Uterus (tissue), 4 donors: ENCODE data around the gene LSAMP. TPM values are rescaled to one million over a fixed set of nuclear protein-coding genes. Genes with fewer than 3 reads are reported as not detected.

Experiments
- DNase-seq, 2 donors: peaks; one replicate each; pipeline ENCODE4 v3.0.0-alpha.2; 2019 to 2020
- H3K27ac ChIP-seq, 2 donors: fragments of 200-600 bp; sonication (generic); 1 replicate in 1 of 2; 2 replicates in 1 of 2; pipeline ENCODE4 v1.5.1; 2016 to 2018
- H3K27me3 ChIP-seq, 2 donors: fragments of 200-600 bp; sonication (generic); one replicate each; pipeline ENCODE4 v1.5.1; 2018 to 2019; ENCODE audit warnings: control low read depth in 1 of 2
- H3K36me3 ChIP-seq, 2 donors: fragments of 200-600 bp; sonication (generic); one replicate each; pipeline ENCODE4 v1.5.1; 2019; ENCODE audit warnings: control low read depth in 1 of 2
- H3K4me1 ChIP-seq, 2 donors: fragments of 200-600 bp; sonication (generic); one replicate each; pipeline ENCODE4 v1.5.1; 2018 to 2019; ENCODE audit warnings: control low read depth in 1 of 2
- H3K4me3 ChIP-seq, 2 donors: fragments of 200-600 bp; sonication (generic); 1 replicate in 1 of 2; 2 replicates in 1 of 2; pipeline ENCODE4 v1.5.1; 2018 to 2019; ENCODE audit warnings: mild to moderate bottlenecking in 1 of 2
- H3K9me3 ChIP-seq, 2 donors: fragments of 200-600 bp; sonication (generic); one replicate each; pipeline ENCODE4 v1.5.1; 2019; ENCODE audit warnings: control low read depth in 1 of 2
- CTCF ChIP-seq, 4 experiments: fragments of 200-600 bp in 2 of 4; fragments of 450-650 bp in 2 of 4; sonication (generic) in 2 of 4; IDR thresholded peaks; one replicate each; pipeline ENCODE4 v1.5.1; 2016 to 2019; ENCODE audit warnings: antibody characterized with exemption in 4 of 4, mild to moderate bottlenecking in 2 of 4, moderate library complexity in 1 of 4
- POLR2A ChIP-seq, 2 donors: fragments of 450-650 bp; IDR thresholded peaks; one replicate each; pipeline ENCODE4 v1.6.1; 2016; ENCODE audit warnings: antibody characterized with exemption in 2 of 2, mild to moderate bottlenecking in 1 of 2, moderate library complexity in 1 of 2
- intact Hi-C: fragments of 100-400 bp; cut with DNase I; formaldehyde crosslinking; loops from one replicate; pipeline ENCODE4 v1.15.1; 2023; ENCODE audit warnings: low total_unique reads
- total RNA-seq, 4 donors: library from RNA; depleted of rRNA in 3 of 4; stranded (reverse); fragments of >200 nt in 3 of 4; gene quantifications; one replicate each; pipeline versions ENCODE4 v1.1.0 to v1.2.4, GENCODE V29; 2014 to 2023
- donor health status: DM: yes; HTN: yes; CAD: no.

Gene LSAMP
- total RNA-seq, 4 donors from 2014 or later, result 0.26 to 25.8 (median 1.8) TPM

GRCh38 chr3:115974940-115975339, 470.3 kb downstream of the LSAMP start:
- no peak for TF ChIP-seq CTCF (IDR thresholded peaks at IDR 0.05)
- TF ChIP-seq POLR2A (IDR thresholded peaks at IDR 0.05), result no peak
- Histone ChIP-seq H3K4me1 (no peaks in the 10 kb centered on the region), H3K36me3 (no peaks in the 10 kb centered on the region), H3K27ac (no peak overlapping the region), H3K9me3 (no peaks in the 10 kb centered on the region), H3K4me3 (no peak overlapping the region), H3K27me3 (peaks cover 0 to 5% of the 10 kb centered on the region in 2 donors)
- DNase-seq, result no peak
- intact Hi-C loops, result no loop called here

DNA sequence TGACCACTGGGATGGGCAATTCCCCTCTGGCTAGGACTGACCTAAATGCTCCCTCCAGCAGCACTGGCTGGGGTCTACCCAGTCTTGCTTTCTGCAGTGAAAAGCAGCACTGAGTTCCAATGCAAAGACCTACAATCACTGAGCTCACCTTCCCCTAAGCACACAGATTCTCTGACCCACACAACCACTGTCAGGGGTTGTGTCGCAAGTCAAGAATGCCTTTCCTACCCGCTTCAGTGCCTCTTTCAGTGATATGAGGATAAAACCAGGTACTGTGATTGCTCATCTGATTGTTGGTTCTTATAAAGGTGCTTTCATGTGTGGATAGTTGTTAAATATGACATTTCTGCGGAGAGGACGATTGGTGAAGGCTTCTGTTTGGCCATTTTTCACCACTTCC, 476.4 kb downstream of the LSAMP start:
- no peak overlapping the region for H3K4me3 ChIP-seq
- no peaks in the 10 kb centered on the region for H3K9me3 ChIP-seq
- H3K27ac ChIP-seq, result no peak overlapping the region
- TF ChIP-seq CTCF (IDR thresholded peaks at IDR 0.05), result no peak
- no peak for TF ChIP-seq POLR2A (IDR thresholded peaks at IDR 0.05)
- H3K4me1 ChIP-seq, result no peaks in the 10 kb centered on the region
- peaks cover 0 to 5% of the 10 kb centered on the region in 2 donors for H3K27me3 ChIP-seq
- intact Hi-C loops, result no loop called here
- no peaks in the 10 kb centered on the region for H3K36me3 ChIP-seq
- DNase-seq, result no peak

- intact Hi-C loops, result no loop called here
Measured at GRCh38 chr3:115961380-115961779, 483.9 kb downstream of the LSAMP start.

DNA sequence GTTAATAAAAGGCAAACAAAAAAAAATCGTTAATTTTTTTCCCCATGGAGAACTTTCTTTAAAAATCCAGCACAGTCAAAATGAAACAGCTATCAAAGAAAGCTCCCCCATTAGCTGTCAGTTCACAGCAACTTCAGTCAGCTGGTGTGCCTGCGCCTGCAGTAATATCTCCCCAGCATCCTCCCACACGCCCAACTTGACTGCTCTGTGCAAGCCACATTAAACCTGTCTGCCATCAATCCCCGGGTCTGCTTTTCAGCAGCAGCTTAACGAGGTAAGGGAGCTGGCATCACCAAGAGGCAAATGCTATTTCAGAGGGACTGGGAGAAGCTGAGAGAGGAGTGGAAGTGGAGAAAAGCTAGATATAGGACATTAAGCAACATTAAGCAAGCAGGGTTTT, 484.5 kb downstream of the LSAMP start:
- DNase-seq, result peak; percentile 18 to 35
- intact Hi-C loops, result no loop called here
- Histone ChIP-seq H3K27ac (no peak overlapping the region), H3K36me3 (no peaks in the 10 kb centered on the region), H3K9me3 (no peaks in the 10 kb centered on the region), H3K27me3 (no peaks in the 10 kb centered on the region), H3K4me3 (no peak overlapping the region), H3K4me1 (no peaks in the 10 kb centered on the region)
- TF ChIP-seq POLR2A (IDR thresholded peaks at IDR 0.05), result no peak
- no peak for TF ChIP-seq CTCF (IDR thresholded peaks at IDR 0.05)

More at GRCh38 chr3:115961380-115961779, 483.9 kb downstream of the LSAMP start:
- Histone ChIP-seq H3K9me3 (no peaks in the 10 kb centered on the region), H3K27me3 (no peaks in the 10 kb centered on the region), H3K36me3 (no peaks in the 10 kb centered on the region), H3K27ac (no peak overlapping the region), H3K4me3 (no peak overlapping the region), H3K4me1 (no peaks in the 10 kb centered on the region)
- no peak for DNase-seq
- TF ChIP-seq POLR2A (IDR thresholded peaks at IDR 0.05) (no peak), CTCF (IDR thresholded peaks at IDR 0.05) (no peak)

DNA sequence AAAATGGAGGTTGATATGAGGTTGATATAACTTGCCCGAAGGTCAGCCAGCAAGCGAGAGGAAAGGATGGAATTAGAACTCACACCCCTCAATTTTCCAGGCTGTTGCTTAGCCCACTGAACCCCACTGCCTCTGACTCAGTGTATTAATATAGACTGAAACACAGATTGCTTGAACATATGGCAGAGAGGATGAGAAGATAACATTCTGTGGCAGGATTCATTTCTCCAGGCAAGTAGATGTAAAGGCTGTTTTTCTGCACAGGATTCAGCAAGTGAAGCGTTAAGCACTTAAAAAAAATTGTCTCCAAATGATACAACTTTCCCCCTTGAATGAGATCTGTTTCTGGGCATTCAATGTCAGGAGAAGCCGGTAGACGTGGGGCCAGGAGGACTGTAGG, 486.8 kb downstream of the LSAMP start:
- Histone ChIP-seq H3K4me1 (no peaks in the 10 kb centered on the region), H3K27me3 (no peaks in the 10 kb centered on the region), H3K27ac (no peak overlapping the region), H3K36me3 (no peaks in the 10 kb centered on the region), H3K4me3 (no peak overlapping the region), H3K9me3 (no peaks in the 10 kb centered on the region)
- intact Hi-C loops, result no loop called here
- no peak for TF ChIP-seq POLR2A (IDR thresholded peaks at IDR 0.05)
- TF ChIP-seq CTCF (IDR thresholded peaks at IDR 0.05), result no peak
- DNase-seq, result no peak
